Mesenteric fat pad (tissue), 1 donor: ENCODE measurements around the gene CAMK2D. TPM values are rescaled to one million over a fixed set of nuclear protein-coding genes. Genes with fewer than 3 reads are reported as not detected.
"Not testable (repeated sequence)": the region's sequence is repeated elsewhere in the genome, so short reads cannot be mapped to it uniquely, and the experiment has no call there.

Source experiments
- DNase-seq: peaks from one replicate; pipeline ENCODE4 v3.0.0-alpha.2; 2020; ENCODE audit warnings: low spot score
- total RNA-seq: library from RNA; stranded (reverse); fragmentation: NEBNext Ultra II Directional; extraction: Animal tissue kit (Norgen Biotek cat#: 25700); gene quantifications from one replicate; pipeline ENCODE4 v1.2.1, GENCODE V29; 2021
- donor health status: DM: yes; HTN: yes; CAD: no.

Gene CAMK2D
- total RNA-seq, 1 donor from 2014 or later = 58.0 TPM

- DNase-seq = not testable (repeated sequence)
Measured at GRCh38 chr4:113685157-113685556, 76.4 kb downstream of the CAMK2D start.

- no peak for DNase-seq
Measured at GRCh38 chr4:113684534-113685091, 76.9 kb downstream of the CAMK2D start.

GRCh38 chr4:113682730-113683537 lies 78.6 kb downstream of the CAMK2D start:
- DNase-seq = no peak

- no peak for DNase-seq
Measured at GRCh38 chr4:113678641-113679040, 82.9 kb downstream of the CAMK2D start.

GRCh38 chr4:113677325-113677724 lies 84.2 kb downstream of the CAMK2D start:
- no peak for DNase-seq

GRCh38 chr4:113675731-113676697 lies 85.5 kb downstream of the CAMK2D start:
- DNase-seq = no peak

GRCh38 chr4:113674733-113675132 lies 86.8 kb downstream of the CAMK2D start:
- DNase-seq = no peak

GRCh38 chr4:113674251-113674650 lies 87.3 kb downstream of the CAMK2D start:
- no peak for DNase-seq

GRCh38 chr4:113673450-113673849 lies 88.1 kb downstream of the CAMK2D start:
- DNase-seq = no peak

- no peak for DNase-seq
Measured at GRCh38 chr4:113666386-113667114, 95.0 kb downstream of the CAMK2D start.

GRCh38 chr4:113665036-113665435 lies 96.5 kb downstream of the CAMK2D start:
- no peak for DNase-seq

- DNase-seq = no peak
Measured at GRCh38 chr4:113662581-113662980, 99.0 kb downstream of the CAMK2D start.

GRCh38 chr4:113659127-113659526 lies 102.4 kb downstream of the CAMK2D start:
- DNase-seq = no peak

- no peak for DNase-seq
Measured at GRCh38 chr4:113657586-113658233, 103.8 kb downstream of the CAMK2D start.

GRCh38 chr4:113653871-113654270 lies 107.7 kb downstream of the CAMK2D start:
- no peak for DNase-seq

GRCh38 chr4:113646442-113646822 lies 115.1 kb downstream of the CAMK2D start:
- DNase-seq = no peak

GRCh38 chr4:113645771-113646441 lies 115.6 kb downstream of the CAMK2D start:
- no peak for DNase-seq

- DNase-seq = no peak
Measured at GRCh38 chr4:113645288-113645687, 116.2 kb downstream of the CAMK2D start.

GRCh38 chr4:113644398-113644797 lies 117.1 kb downstream of the CAMK2D start:
- DNase-seq = no peak

- DNase-seq = no peak
Measured at GRCh38 chr4:113643505-113643904, 118.0 kb downstream of the CAMK2D start.
